Hematopoietic multipotent progenitor cell treated with erythropoietin and hydrocortisone succinate and interleukin-3 and kit ligand, for 15 days (in vitro differentiated cells): ENCODE data around the gene BEST1.

Source experiments
- DNase-seq: peaks from one replicate; pipeline ENCODE4 v3.0.0-alpha.2; 2015; ENCODE audit warnings: low spot score

Gene BEST1

GRCh38 chr11:61950035-61950547 lies at the start of gene BEST1:
BEST1 (plus strand) TSS chr11:61950351; CDS start chr11:61951807, 1,456 bp downstream.
- no peak for DNase-seq

- no peak for DNase-seq
These were observed 48.8 kb upstream of the BEST1 start for GRCh38 chr11:61901397-61901796.

GRCh38 chr11:61902313-61902712 lies 47.8 kb upstream of the BEST1 start:
- DNase-seq, result no peak

- DNase-seq, result no peak
These were observed 46.3 kb upstream of the BEST1 start for GRCh38 chr11:61903845-61904244.

GRCh38 chr11:61904539-61905048 lies 45.6 kb upstream of the BEST1 start:
- no peak for DNase-seq

GRCh38 chr11:61905067-61905696 lies 45.0 kb upstream of the BEST1 start:
- no peak for DNase-seq

- DNase-seq, result no peak
These were observed 44.2 kb upstream of the BEST1 start for GRCh38 chr11:61905801-61906521.

GRCh38 chr11:61906522-61906909 lies 43.6 kb upstream of the BEST1 start:
- no peak for DNase-seq

GRCh38 chr11:61907282-61907681 lies 42.9 kb upstream of the BEST1 start:
- no peak for DNase-seq

GRCh38 chr11:61907871-61908729 lies 42.1 kb upstream of the BEST1 start:
- DNase-seq, result no peak

- no peak for DNase-seq
These were observed 41.3 kb upstream of the BEST1 start for GRCh38 chr11:61908730-61909316.

- DNase-seq, result no peak
These were observed 39.7 kb upstream of the BEST1 start for GRCh38 chr11:61910187-61911127.

- no peak for DNase-seq
These were observed 38.9 kb upstream of the BEST1 start for GRCh38 chr11:61911128-61911700.

- no peak for DNase-seq
These were observed 38.2 kb upstream of the BEST1 start for GRCh38 chr11:61911701-61912529.

GRCh38 chr11:61912530-61912898 lies 37.6 kb upstream of the BEST1 start:
- no peak for DNase-seq

- no peak for DNase-seq
These were observed 37.0 kb upstream of the BEST1 start for GRCh38 chr11:61912991-61913698.

GRCh38 chr11:61913699-61914395 lies 36.3 kb upstream of the BEST1 start:
- DNase-seq, result no peak

GRCh38 chr11:61914471-61915171 lies 35.5 kb upstream of the BEST1 start:
- DNase-seq, result no peak
